B cell (primary cell): ENCODE measurements around the gene SNX19. TPM values are rescaled to one million over a fixed set of nuclear protein-coding genes. Genes with fewer than 3 reads are reported as not detected.

ENCODE experiments used
- ATAC-seq: fragments of 200-7000 bp; cut with Tn5 transposase; one replicate; pipeline ENCODE4 v1.10.0; 2021; ENCODE audit warnings: low read depth, mild to moderate bottlenecking, moderate number of reproducible peaks, moderate library complexity
- CTCF ChIA-PET: fragments of 350-600 bp; sonication (Branson Sonifier 250); formaldehyde crosslinking; loops from one replicate; lab custom pipeline; 2021; ENCODE audit warnings: antibody characterized with exemption, inconsistent platforms; lab: Charles Lee
- POLR2A ChIA-PET: fragments of 350-600 bp; sonication (Branson Sonifier 250); formaldehyde crosslinking; loops from one replicate; lab custom pipeline; 2021; ENCODE audit warnings: antibody characterized with exemption; lab: Charles Lee
- DNase-seq: peaks from one replicate; pipeline ENCODE4 v3.0.0; 2013
- H2AFZ ChIP-seq: 2 replicates; pipeline ENCODE4 v1.6.1; 2012; ENCODE audit warnings: mild to moderate bottlenecking, low read depth, low read length; ENCODE audit not compliant: insufficient read depth, poor library complexity, severe bottlenecking
- H3K27ac ChIP-seq, 2 donors: 1 replicate in 1 of 2; 2 replicates in 1 of 2; pipeline ENCODE4 v1.5.1; 2012 to 2013; ENCODE audit warnings: low read length in 2 of 2, mild to moderate bottlenecking in 2 of 2, moderate library complexity in 1 of 2
- H3K27me3 ChIP-seq, 4 experiments: fragments of 200-600 bp in 1 of 4; sonication (generic) in 1 of 4; replicated peaks in 1 of 4; 1 replicate in 2 of 4; 2 replicates in 2 of 4; pipeline versions ENCODE4 v1.6.1 to v1.7.0; 2013 to 2016; ENCODE audit warnings: low read length in 3 of 4, mild to moderate bottlenecking in 2 of 4, mixed read lengths in 1 of 4, moderate library complexity in 1 of 4; ENCODE audit not compliant: insufficient read depth in 4 of 4, control insufficient read depth in 3 of 4; ENCODE audit errors: control extremely low read depth in 1 of 4
- H3K36me3 ChIP-seq, 2 experiments: replicated peaks in 1 of 2; 1 replicate in 1 of 2; 2 replicates in 1 of 2; pipeline versions ENCODE4 v1.6.1 to v1.7.1; 2013; ENCODE audit warnings: low read length in 1 of 2; ENCODE audit not compliant: insufficient read depth in 2 of 2, control insufficient read depth in 1 of 2; ENCODE audit errors: control extremely low read depth in 1 of 2, extremely low read depth in 1 of 2
- H3K4me1 ChIP-seq, 2 donors: fragments of 200-600 bp in 1 of 2; sonication (generic) in 1 of 2; 1 replicate in 1 of 2; 2 replicates in 1 of 2; pipeline versions ENCODE4 v1.5.1 to v1.6.1; 2013 to 2017; ENCODE audit warnings: low read length in 2 of 2; ENCODE audit not compliant: control insufficient read depth in 2 of 2, insufficient read depth in 2 of 2
- H3K4me2 ChIP-seq: replicated peaks from 2 replicates; pipeline ENCODE3; 2012; ENCODE audit warnings: mild to moderate bottlenecking, low read depth, low read length; ENCODE audit not compliant: poor library complexity, severe bottlenecking
- H3K4me3 ChIP-seq, 5 experiments: fragments of 200-600 bp in 1 of 5; sonication (generic) in 1 of 5; 1 replicate in 3 of 5; 2 replicates in 2 of 5; pipeline versions ENCODE4 v1.5.1 to v1.7.0; 2011 to 2016; ENCODE audit warnings: low read length in 4 of 5, mild to moderate bottlenecking in 4 of 5, low read depth in 2 of 5, control low read depth in 1 of 5, moderate library complexity in 1 of 5; ENCODE audit not compliant: insufficient read depth in 1 of 5; ENCODE audit errors: control extremely low read depth in 1 of 5, extremely low read depth in 1 of 5
- H3K79me2 ChIP-seq: fragments of 200-600 bp; sonication (generic); one replicate; pipeline ENCODE4 v1.6.0; 2016; ENCODE audit warnings: low read length; ENCODE audit not compliant: control insufficient read depth, insufficient read depth
- H3K9ac ChIP-seq: fragments of 200-600 bp; sonication (generic); 2 replicates; pipeline ENCODE4 v1.6.1; 2017; ENCODE audit warnings: mild to moderate bottlenecking, low read length, moderate library complexity
- H3K9me3 ChIP-seq, 3 donors: one replicate each; pipeline versions ENCODE4 v1.6.1 to v1.7.1; 2013; ENCODE audit warnings: low read length in 2 of 3; ENCODE audit not compliant: control insufficient read depth in 2 of 3, insufficient read depth in 1 of 3; ENCODE audit errors: control extremely low read depth in 1 of 3
- H4K20me1 ChIP-seq: 2 replicates; pipeline ENCODE4 v1.6.0; 2012; ENCODE audit warnings: mild to moderate bottlenecking, low read length; ENCODE audit not compliant: insufficient read depth, control insufficient read depth, poor library complexity, severe bottlenecking
- H3K27ac Mint-ChIP-seq: one replicate; pipeline ENCODE4 v1.8.0; 2021; ENCODE audit warnings: mixed read lengths
- H3K27me3 Mint-ChIP-seq: one replicate; pipeline ENCODE4 v1.8.0; 2021; ENCODE audit warnings: mixed read lengths
- H3K4me1 Mint-ChIP-seq: one replicate; pipeline ENCODE4 v1.8.0; 2021; ENCODE audit warnings: mixed read lengths
- H3K4me3 Mint-ChIP-seq: one replicate; pipeline ENCODE4 v1.8.0; 2021; ENCODE audit warnings: mixed read lengths
- H3K9me3 Mint-ChIP-seq: one replicate; pipeline ENCODE4 v1.8.0; 2022; ENCODE audit warnings: mixed read lengths; ENCODE audit not compliant: insufficient read depth
- CTCF ChIP-seq: fragments of 200-600 bp; IDR thresholded peaks from one replicate; pipeline ENCODE4 v1.8.0; 2022; ENCODE audit warnings: antibody characterized with exemption, mild to moderate bottlenecking
- EZH2 ChIP-seq: IDR thresholded peaks from 2 replicates; pipeline ENCODE4 v1.6.1; 2012; ENCODE audit warnings: borderline replicate concordance, low read depth, mild to moderate bottlenecking, moderate library complexity, low read length; ENCODE audit not compliant: insufficient read depth, poor library complexity, severe bottlenecking
- WGBS: methylation state at CpG from one replicate; pipeline ENCODE4 v1.1.5; 2013; ENCODE audit warnings: missing lambda C conversion rate; ENCODE audit not compliant: insufficient coverage; 5-methylcytosine and 5-hydroxymethylcytosine counted together
- intact Hi-C: fragments of 100-400 bp; cut with micrococcal nuclease; formaldehyde crosslinking; loops from one replicate; pipeline ENCODE4 v1.10.0; 2022
- polyA plus RNA-seq: library from polyadenylated mRNA; depleted of rRNA; stranded (reverse); fragments of >200 nt; gene quantifications from 2 replicates; pipeline ENCODE4 v1.2.3, GENCODE V29; 2012
- total RNA-seq, 2 donors: library from RNA; stranded (reverse); fragments of 120-200 nt in 1 of 2; gene quantifications; 1 replicate in 1 of 2; 2 replicates in 1 of 2; pipeline versions ENCODE4 v1.2.3 to v1.2.4, GENCODE V29; 2013 to 2022

Gene SNX19
- total and polyA plus RNA-seq, 2 donors (not counting 1 experiment from before 2014, with no cell fraction given) = 24.2 to 74.0 TPM

GRCh38 chr11:130908770-130909625 is 7.3 kb downstream of the SNX19 start:
- DNase-seq (no peak), ATAC-seq (no peak)
- no peak overlapping the region for H3K4me3 ChIP-seq
- H4K20me1 ChIP-seq = no peaks in the 10 kb centered on the region
- Mint-ChIP-seq H3K4me3 (no peak overlapping the region), H3K4me1 (peaks cover 13% of the 10 kb centered on the region), H3K9me3 (no peaks in the 10 kb centered on the region), H3K27ac (no peak overlapping the region), H3K27me3 (no peaks in the 10 kb centered on the region)
- no peak overlapping the region for H3K4me2 ChIP-seq
- CTCF ChIA-PET = interaction anchor here (0.7 to 1.8 kb wide), 3 partner anchors 12 to 15 kb away, joined by 3 to 10 read pairs (median 3); no protein-coding TSS in a partner anchor
- H3K4me1 ChIP-seq = peaks cover 0 to 2% of the 10 kb centered on the region in 2 donors
- H3K79me2 ChIP-seq = no peaks in the 10 kb centered on the region
- H3K36me3 ChIP-seq = peaks cover 8 to 76% of the 10 kb centered on the region in 2 experiments
- no peaks in the 10 kb centered on the region for H3K27me3 ChIP-seq
- H3K27ac ChIP-seq = no peak overlapping the region
- H3K9me3 ChIP-seq = peaks cover 0 to 4% (median 0%) of the 10 kb centered on the region in 3 donors
- intact Hi-C loops = no loop called here
- 97% methylated on average over 3 of the region's 4 CpGs for WGBS
- POLR2A ChIA-PET = no interaction called here
- H2AFZ ChIP-seq = no peak overlapping the region
- H3K9ac ChIP-seq = no peak overlapping the region
- TF ChIP-seq CTCF = no peak
- TF ChIP-seq EZH2 = no peak

- Mint-ChIP-seq H3K4me1 (peaks cover 6% of the 10 kb centered on the region), H3K27ac (no peak overlapping the region), H3K4me3 (no peak overlapping the region), H3K9me3 (no peaks in the 10 kb centered on the region), H3K27me3 (no peaks in the 10 kb centered on the region)
- no peaks in the 10 kb centered on the region for H4K20me1 ChIP-seq
- peaks cover 0 to 3% (median 0%) of the 10 kb centered on the region in 3 donors for H3K9me3 ChIP-seq
- no peak for ATAC-seq
- no peak for TF ChIP-seq CTCF
- no peak for TF ChIP-seq EZH2
- peaks cover 10 to 77% of the 10 kb centered on the region in 2 experiments for H3K36me3 ChIP-seq
- intact Hi-C loops = no loop called here
- no peak for DNase-seq
- H3K4me1 ChIP-seq = no peaks in the 10 kb centered on the region
- WGBS = 100% methylated on average over 3 of the region's 6 CpGs
- no peak overlapping the region for H3K4me2 ChIP-seq
- no peaks in the 10 kb centered on the region for H3K79me2 ChIP-seq
- no peak overlapping the region for H3K9ac ChIP-seq
- no peaks in the 10 kb centered on the region for H3K27me3 ChIP-seq
- H2AFZ ChIP-seq = no peak overlapping the region
- no peak overlapping the region for H3K4me3 ChIP-seq
- H3K27ac ChIP-seq = no peak overlapping the region
- ChIA-PET CTCF (no interaction called here), POLR2A (no interaction called here)
Observed at GRCh38 chr11:130908061-130908460, 8.2 kb downstream of the SNX19 start.
